HG03280 (cell line): ENCODE data around the gene GAB2.

ENCODE experiments used
- ATAC-seq: cut with Tn5 transposase; IDR thresholded peaks from one replicate; pipeline ENCODE4 v1.9.1; 2021; ENCODE audit warnings: mild to moderate bottlenecking, moderate library complexity; ENCODE audit not compliant: unreplicated experiment

Gene GAB2

DNA sequence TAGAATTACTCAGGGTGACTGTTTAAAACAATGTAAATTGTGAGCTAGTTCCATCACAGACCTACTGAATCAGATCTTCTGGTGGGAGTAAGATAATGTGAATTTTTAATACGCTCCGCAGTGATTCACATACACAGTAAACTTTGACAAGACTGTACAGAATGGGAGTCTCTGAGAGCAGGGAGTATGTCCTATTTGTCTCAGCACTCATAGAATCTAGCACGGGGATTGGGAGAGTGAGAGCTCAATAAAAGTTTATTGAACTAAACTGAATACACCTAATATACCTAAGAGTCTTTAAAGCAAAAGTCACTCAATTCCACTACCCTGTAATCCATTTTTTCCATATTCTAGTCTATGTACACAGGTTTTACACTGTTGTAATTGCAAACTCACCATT lies 11.2 kb upstream of the GAB2 start:
- ATAC-seq = no peak

DNA sequence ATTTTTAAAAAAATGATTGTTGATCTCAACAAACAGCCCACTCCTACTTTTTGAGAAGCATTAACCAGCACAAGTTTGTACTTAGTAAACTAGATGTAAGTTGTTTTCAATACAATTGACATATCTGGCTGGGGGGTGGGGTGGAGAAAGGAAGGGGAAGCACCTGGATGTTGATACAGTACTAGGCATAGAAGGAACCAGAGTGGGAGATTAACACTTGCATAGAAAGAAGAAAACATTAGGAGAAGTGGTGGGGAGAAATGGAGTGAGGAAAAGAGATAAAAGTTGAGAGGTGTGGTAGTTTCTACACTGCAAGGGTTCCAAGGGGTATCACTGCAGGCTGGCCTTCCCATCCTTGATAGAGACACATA lies 10.6 kb upstream of the GAB2 start:
- no peak for ATAC-seq

GRCh38 chr11:78427615-78428265 lies 10.1 kb upstream of the GAB2 start:
- peak; percentile 32 for ATAC-seq

GRCh38 chr11:78426845-78427244 lies 9.2 kb upstream of the GAB2 start:
- no peak for ATAC-seq

DNA sequence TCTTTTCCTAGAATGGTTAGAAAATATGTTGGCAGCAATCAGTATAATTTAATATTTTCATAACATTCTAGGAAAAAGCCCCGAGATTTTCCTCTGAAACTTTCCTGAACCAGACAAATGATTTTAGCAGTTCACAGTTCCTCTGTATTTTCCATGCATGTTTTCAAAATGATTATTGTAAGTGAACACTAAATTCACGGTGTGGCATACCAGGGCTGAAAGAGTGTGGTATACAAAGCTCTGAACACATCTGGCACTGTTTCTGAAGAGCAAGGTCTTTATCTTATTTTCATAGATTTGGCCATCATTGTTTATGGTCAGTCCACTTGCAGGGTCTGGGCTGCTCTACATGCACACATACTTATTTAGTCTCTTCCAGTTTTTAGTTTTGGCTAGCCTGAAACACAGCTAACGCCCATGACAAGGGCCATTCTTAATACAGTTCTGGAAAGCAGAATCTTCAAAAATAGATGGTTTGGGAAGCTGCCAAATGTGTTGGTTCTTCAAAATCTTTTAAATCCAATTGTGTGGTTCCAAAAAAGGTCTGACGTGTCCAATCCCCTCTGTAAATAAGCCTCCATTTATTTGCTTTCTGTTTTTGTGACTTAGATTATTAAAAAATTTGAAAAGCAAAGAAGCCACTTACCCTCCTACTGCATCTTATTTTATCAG lies 7.9 kb upstream of the GAB2 start:
- no peak for ATAC-seq

DNA sequence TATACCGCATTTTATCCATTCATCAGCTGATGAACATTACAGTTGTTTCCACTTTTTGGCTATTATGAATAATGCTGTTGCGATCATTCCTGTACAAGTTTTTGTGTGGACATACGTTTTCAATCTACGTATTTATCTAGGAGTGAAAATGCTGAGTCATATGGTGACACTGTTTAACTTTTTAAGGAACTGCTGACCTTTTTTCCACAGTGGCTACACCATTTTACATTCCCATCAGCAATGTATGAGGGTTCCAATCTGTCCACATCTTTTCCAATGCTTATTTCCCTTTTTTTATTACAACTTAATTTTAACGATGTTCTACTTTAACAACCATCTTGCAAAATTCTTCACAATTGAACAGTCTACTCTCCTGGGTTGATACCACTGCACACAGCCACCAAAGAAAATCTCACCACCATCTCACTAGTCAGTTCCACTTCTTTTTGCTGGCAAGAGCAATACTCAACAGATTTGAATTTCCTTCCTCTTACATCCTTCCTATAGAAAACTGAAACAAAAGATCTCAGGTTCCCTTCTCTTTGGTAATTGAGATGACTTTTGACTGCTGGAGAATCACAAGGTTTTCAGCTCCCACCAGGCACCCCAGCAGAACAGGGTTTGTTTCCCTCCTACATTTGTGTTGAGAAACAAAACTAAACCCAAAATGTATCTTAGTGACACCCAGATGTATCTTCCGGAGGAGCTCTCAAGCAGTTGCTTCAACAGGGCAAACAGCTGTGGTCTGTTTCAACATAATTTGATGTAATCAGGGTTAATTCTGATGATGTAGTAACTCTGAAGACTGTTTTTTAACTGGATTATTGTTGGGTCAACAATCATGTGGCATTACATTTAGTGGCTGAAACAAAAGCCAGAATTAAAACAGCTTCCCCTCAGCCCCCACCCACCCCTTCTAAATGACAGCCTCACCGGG lies 7.0 kb upstream of the GAB2 start:
- ATAC-seq = peak; percentile 46

DNA sequence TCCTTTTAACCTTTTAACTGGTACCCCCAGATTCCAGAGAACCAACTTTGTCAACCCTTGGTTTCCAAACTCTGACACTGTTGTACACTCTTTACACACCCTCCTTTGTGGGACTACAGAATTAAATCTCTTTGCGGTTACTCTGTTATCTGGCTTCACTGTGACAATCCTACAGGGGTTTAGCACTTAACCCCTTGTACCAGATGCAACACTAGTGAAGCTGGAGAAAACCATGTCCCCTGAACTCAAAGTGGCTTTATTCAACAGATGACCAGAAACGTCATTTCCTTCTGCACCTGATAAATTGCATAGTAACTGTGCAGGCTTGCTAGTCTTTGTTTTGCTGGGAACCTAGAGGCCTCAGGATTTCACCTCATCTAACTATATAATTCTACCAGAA lies 5.6 kb upstream of the GAB2 start:
- ATAC-seq = no peak

GRCh38 chr11:78420796-78421209 lies 3.2 kb upstream of the GAB2 start:
- no peak for ATAC-seq

- ATAC-seq = no peak
Measured at GRCh38 chr11:78420255-78420764, 2.7 kb upstream of the GAB2 start.

GRCh38 chr11:78419327-78419726 lies 1.7 kb upstream of the GAB2 start:
- no peak for ATAC-seq

- ATAC-seq = no peak
Measured at GRCh38 chr11:78418584-78419211, 1.1 kb upstream of the GAB2 start.

GRCh38 chr11:78417888-78418583 lies 416 bp upstream of the GAB2 start:
- ATAC-seq = peak; percentile 54

DNA sequence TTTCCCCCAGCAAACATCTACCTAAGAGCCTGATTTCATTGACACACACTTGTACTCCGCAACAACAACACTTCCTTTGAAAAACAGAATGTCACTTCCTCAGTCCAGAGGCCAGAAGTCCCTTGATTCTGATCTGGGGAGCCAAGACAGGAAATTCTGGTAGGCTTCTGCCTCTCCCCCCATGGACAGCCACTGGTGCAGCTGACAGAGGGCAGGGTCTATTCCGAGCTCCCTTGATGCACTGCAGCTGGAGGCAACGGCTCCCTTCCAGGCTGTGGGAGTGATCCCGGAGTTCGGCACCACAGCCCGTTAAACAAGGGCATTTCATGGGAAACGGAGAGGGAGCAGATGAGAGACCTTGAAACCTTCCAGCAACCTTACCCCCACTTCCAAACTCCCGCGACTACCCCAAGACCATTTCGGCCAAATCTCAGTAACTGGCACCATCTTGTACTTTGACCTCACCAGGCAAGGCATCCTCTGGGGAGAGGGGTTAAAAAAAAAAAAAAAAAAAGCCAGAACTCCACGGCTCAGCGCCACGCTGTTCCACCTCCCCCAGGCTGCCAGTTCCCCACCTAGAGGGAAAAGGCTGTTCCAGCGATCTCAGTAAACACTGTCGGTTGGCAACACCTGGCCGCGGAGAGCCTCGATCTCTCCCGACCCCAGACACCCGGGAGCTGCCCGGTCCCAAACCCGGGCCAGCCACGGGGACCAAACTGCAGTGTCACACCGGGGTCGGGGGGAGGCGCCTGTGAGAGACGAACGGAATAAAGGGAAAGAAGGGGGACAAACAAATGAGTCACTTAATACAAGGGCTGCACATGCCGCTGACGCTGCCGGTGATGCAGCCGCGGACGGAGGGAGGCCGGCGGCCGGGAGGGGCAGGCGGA lies 1.1 kb downstream of the GAB2 start:
- peak; percentile 47 for ATAC-seq

GRCh38 chr11:78415338-78415737 lies 2.3 kb downstream of the GAB2 start:
- ATAC-seq = no peak

GRCh38 chr11:78414321-78415051 lies 3.1 kb downstream of the GAB2 start:
- ATAC-seq = no peak

GRCh38 chr11:78408619-78409018 lies 9.0 kb downstream of the GAB2 start:
- ATAC-seq = no peak

GRCh38 chr11:78406568-78407196 lies 10.9 kb downstream of the GAB2 start:
- no peak for ATAC-seq

GRCh38 chr11:78405805-78406204 lies 11.8 kb downstream of the GAB2 start:
- ATAC-seq = no peak
